PC-3 (cell line): ENCODE data around the gene VAPB.

Source experiments
- EZH2 ChIP-seq: fragments of 300-600 bp; sonication (generic); IDR thresholded peaks from one replicate; pipeline ENCODE4 v1.6.1; 2017; ENCODE audit warnings: antibody characterized with exemption, mild to moderate bottlenecking, low read length; ENCODE audit not compliant: unreplicated experiment
- EZH2phosphoT487 ChIP-seq: fragments of 300-600 bp; sonication (generic); IDR thresholded peaks from 2 replicates; pipeline ENCODE4 v1.6.1; 2018; ENCODE audit warnings: mild to moderate bottlenecking, antibody characterized with exemption, low read length, borderline replicate concordance
- TF ChIP-seq, protein P1 (sequence below): fragments of 300-600 bp; sonication (generic); conservative IDR thresholded peaks from 2 replicates; pipeline ENCODE4 v1.5.1; 2017; ENCODE audit warnings: antibody characterized with exemption, low read depth, mild to moderate bottlenecking, low read length

DNA sequence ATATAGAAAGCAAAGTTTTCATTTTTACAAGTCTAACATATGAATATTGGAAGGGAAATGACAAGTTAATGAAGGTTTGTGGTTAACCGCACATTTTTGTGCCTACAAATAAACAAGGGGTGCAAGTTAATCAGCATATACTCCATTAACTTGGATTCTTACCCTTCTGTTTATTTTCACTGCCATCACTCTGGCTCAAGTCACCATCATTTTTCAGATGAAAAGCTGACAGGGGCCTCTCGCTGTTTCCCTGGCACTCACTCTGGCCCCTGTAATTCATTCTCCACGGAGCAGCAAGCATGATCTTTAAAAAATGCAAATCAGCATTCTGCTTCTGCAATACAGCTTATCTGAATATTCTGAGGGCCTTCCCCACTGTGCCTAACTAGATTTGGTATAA, 96.4 kb downstream of the VAPB start:
- TF ChIP-seq EZH2: no peak
- TF ChIP-seq, protein P1, sequence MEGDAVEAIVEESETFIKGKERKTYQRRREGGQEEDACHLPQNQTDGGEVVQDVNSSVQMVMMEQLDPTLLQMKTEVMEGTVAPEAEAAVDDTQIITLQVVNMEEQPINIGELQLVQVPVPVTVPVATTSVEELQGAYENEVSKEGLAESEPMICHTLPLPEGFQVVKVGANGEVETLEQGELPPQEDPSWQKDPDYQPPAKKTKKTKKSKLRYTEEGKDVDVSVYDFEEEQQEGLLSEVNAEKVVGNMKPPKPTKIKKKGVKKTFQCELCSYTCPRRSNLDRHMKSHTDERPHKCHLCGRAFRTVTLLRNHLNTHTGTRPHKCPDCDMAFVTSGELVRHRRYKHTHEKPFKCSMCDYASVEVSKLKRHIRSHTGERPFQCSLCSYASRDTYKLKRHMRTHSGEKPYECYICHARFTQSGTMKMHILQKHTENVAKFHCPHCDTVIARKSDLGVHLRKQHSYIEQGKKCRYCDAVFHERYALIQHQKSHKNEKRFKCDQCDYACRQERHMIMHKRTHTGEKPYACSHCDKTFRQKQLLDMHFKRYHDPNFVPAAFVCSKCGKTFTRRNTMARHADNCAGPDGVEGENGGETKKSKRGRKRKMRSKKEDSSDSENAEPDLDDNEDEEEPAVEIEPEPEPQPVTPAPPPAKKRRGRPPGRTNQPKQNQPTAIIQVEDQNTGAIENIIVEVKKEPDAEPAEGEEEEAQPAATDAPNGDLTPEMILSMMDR: no peak
- no peak for TF ChIP-seq EZH2phosphoT487
